ENCODE measurements around the gene CCT6A. TPM values are rescaled to one million over a fixed set of nuclear protein-coding genes. Genes with fewer than 3 reads are reported as not detected.

CCT6A gene
- total RNA-seq, 3 donors from 2014 or later (not counting 1 experiment from before 2014, with no cell fraction given): 48.1 to 65.3 (median 48.3) TPM

GRCh38 chr7:56081626-56082340 is 30.2 kb downstream of the CCT6A start:
- intact Hi-C loops (cut with micrococcal nuclease): no loop called here
- no peak overlapping the region for H3K27ac Mint-ChIP-seq
- Histone ChIP-seq H3K4me3 (ENCODE audit: low read length) (no peak overlapping the region), H3K4me1 (ENCODE audit: control insufficient read depth, insufficient read depth, low read length) (no peaks in the 10 kb centered on the region), H3K9me3 (ENCODE audit: control insufficient read depth, insufficient read depth, low read length) (no peaks in the 10 kb centered on the region), H3K27me3 (ENCODE audit: control insufficient read depth, insufficient read depth, low read length) (no peaks in the 10 kb centered on the region), H3K36me3 (ENCODE audit: control insufficient read depth, insufficient read depth, low read length) (peaks cover 19% of the 10 kb centered on the region), H3K27ac (ENCODE audit: low read length) (no peak overlapping the region)
- no peaks in the 10 kb centered on the region for H3K9me3 Mint-ChIP-seq
- no peak overlapping the region for H3K4me3 Mint-ChIP-seq
- no peak for DNase-seq
- no peaks in the 10 kb centered on the region for H3K36me3 Mint-ChIP-seq
- no peak for ATAC-seq
- 97% methylated on average over 29 of the region's 29 CpGs for WGBS (ENCODE audit: insufficient coverage)
- no peaks in the 10 kb centered on the region for H3K4me1 Mint-ChIP-seq
- TF ChIP-seq CTCF (IDR thresholded peaks at IDR 0.05): no peak
- H3K27me3 Mint-ChIP-seq (ENCODE audit: low read depth in 2 of 2): no peaks in the 10 kb centered on the region

- no peaks in the 10 kb centered on the region for H3K4me1 Mint-ChIP-seq
- intact Hi-C loops (cut with micrococcal nuclease): no loop called here
These were observed 31.7 kb downstream of the CCT6A start for GRCh38 chr7:56083150-56083785.

GRCh38 chr7:56086761-56087160 is 35.2 kb downstream of the CCT6A start:
- H3K27me3 ChIP-seq (ENCODE audit: control insufficient read depth, insufficient read depth, low read length): no peaks in the 10 kb centered on the region
- no peaks in the 10 kb centered on the region for H3K27me3 Mint-ChIP-seq (ENCODE audit: low read depth in 2 of 2)
- no peak overlapping the region for H3K4me3 Mint-ChIP-seq
- no peak overlapping the region for H3K4me3 ChIP-seq (ENCODE audit: low read length)
- no peaks in the 10 kb centered on the region for H3K36me3 ChIP-seq (ENCODE audit: control insufficient read depth, insufficient read depth, low read length)
- no peaks in the 10 kb centered on the region for H3K9me3 ChIP-seq (ENCODE audit: control insufficient read depth, insufficient read depth, low read length)
- no peaks in the 10 kb centered on the region for H3K9me3 Mint-ChIP-seq
- ATAC-seq (no peak), DNase-seq (no peak)
- no peak overlapping the region for H3K27ac Mint-ChIP-seq
- WGBS (ENCODE audit: insufficient coverage): 96% methylated on average over 7 of the region's 7 CpGs
- intact Hi-C loops (cut with micrococcal nuclease): no loop called here
- H3K27ac ChIP-seq (ENCODE audit: low read length): no peak overlapping the region
- H3K4me1 Mint-ChIP-seq: no peaks in the 10 kb centered on the region
- no peak for TF ChIP-seq CTCF (IDR thresholded peaks at IDR 0.05)
- H3K4me1 ChIP-seq (ENCODE audit: control insufficient read depth, insufficient read depth, low read length): no peaks in the 10 kb centered on the region
- H3K36me3 Mint-ChIP-seq: no peaks in the 10 kb centered on the region

More at GRCh38 chr7:56083150-56083785, 31.7 kb downstream of the CCT6A start:
- Histone ChIP-seq H3K36me3 (ENCODE audit: control insufficient read depth, insufficient read depth, low read length) (peaks cover 15% of the 10 kb centered on the region), H3K9me3 (ENCODE audit: control insufficient read depth, insufficient read depth, low read length) (no peaks in the 10 kb centered on the region), H3K4me3 (ENCODE audit: low read length) (no peak overlapping the region), H3K27ac (ENCODE audit: low read length) (no peak overlapping the region), H3K27me3 (ENCODE audit: control insufficient read depth, insufficient read depth, low read length) (no peaks in the 10 kb centered on the region), H3K4me1 (ENCODE audit: control insufficient read depth, insufficient read depth, low read length) (no peaks in the 10 kb centered on the region)
- no peaks in the 10 kb centered on the region for H3K36me3 Mint-ChIP-seq
- H3K9me3 Mint-ChIP-seq: no peaks in the 10 kb centered on the region
- TF ChIP-seq CTCF (IDR thresholded peaks at IDR 0.05): no peak
- 91% methylated on average over 13 of the region's 13 CpGs for WGBS (ENCODE audit: insufficient coverage)
- ATAC-seq (no peak), DNase-seq (no peak)
- no peak overlapping the region for H3K27ac Mint-ChIP-seq
- no peaks in the 10 kb centered on the region for H3K27me3 Mint-ChIP-seq (ENCODE audit: low read depth in 2 of 2)
- H3K4me3 Mint-ChIP-seq: no peak overlapping the region
